ENCODE results near the gene RNF180.
"Not testable (repeated sequence)": the region's sequence is repeated elsewhere in the genome, so short reads cannot be mapped to it uniquely, and the experiment has no call there.

The RNF180 gene

DNA sequence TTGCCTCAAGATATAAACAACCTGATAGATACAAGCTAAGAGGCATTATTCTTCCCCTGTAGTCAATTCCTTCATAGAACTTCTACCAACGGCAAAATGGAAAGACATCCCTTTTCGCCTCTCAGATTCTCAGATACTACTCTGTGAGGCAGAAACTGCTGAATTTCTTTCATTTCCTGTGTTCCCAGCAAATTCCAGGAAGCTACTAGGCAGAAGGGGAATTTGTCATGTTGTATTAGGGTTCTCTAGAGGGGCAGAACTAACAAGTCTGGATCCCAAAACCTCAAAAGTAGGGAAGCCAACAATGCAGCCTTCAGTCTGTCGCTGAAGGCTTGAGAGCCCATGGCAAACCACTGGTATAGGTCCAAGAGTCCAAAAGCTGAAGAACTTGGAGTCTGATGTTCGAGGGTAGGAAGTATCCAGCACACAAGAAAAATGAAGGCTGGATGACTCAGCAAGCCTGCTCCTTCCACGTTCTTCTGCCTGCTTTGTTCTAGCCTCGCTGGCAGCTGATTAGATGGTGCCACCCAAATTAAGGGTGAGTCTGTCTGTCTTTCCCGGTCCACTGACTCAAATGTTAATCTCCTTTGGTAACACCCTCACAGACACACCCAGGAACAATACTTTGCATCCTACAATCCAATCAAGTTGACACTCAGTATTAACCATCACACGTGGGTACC lies 15.2 kb downstream of the RNF180 start:
- DNase-seq: no peak

DNA sequence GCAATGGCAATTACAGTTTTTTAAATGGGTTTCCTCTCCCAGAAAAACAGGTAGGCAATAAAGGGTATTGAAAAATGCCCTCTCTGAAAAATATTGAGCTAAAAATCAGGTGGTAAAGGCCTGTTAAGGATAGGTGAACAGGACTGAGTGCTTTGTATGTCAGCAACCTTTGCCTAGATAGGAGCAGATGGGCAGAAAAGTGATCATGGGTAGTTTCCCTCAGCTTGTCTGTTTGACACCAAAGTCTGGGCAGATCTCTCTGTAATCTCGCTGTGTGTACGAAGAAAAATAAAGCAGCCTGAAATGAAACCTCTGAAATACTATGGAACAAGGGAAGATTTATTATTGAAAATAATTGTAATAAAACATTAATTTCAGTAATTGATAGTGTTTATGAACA lies 15.8 kb downstream of the RNF180 start:
- no peak for DNase-seq

DNA sequence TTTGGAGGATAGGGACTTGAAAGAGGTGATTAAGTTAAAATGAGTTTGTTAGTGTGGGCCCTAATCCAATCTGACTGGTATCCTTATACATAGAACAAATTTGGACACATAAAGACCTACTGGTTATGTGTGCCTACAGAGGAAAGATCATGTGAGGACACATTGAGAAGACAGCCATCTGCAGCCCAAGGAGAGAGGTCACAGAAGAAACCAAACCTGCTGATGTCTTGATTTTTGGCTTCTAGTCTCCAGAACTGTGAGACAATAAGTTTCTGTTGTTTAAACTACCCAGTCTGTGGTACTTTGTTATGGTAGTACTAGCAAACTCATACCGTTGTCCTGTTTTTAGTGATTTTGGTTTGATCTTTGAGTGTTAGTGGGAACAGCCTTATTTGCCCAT lies 18.3 kb downstream of the RNF180 start:
- DNase-seq: no peak

DNA sequence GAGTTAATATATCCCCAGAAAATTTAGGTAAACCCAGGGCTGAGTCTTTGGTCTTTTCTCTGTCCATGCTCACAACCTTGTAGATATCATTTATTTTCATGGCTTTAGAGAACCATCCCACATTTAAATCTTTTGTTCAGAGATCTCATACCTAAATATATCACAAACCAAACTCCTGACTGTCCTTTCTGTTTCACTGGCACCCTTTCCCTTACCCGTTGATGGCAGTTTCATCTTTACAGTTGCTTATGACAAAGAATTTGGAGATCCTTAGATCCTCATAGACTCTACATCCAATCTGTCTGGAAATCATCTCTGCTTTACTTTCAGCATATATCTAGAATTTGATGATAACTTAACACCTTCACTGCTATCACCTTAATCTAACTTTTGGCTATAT lies 19.2 kb downstream of the RNF180 start:
- DNase-seq: no peak

DNA sequence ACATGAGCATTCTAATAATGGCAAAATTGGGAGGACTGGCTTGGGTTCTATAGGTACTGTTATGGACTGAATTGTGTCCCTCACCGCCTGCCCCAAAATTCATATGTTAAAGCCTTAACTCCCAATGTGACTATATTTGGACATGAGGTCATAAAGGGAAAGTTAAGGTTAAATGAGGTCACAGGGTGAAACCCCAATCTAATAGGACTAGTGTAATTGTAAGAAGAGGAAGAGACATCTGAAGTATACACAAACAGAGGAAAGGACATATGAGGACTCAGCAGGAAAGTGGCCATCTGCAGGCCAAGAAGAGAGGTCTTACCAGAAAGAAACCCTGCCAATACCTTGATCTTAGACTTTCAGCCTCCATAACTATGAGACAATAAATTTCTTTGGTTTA lies 23.1 kb downstream of the RNF180 start:
- no peak for DNase-seq

DNA sequence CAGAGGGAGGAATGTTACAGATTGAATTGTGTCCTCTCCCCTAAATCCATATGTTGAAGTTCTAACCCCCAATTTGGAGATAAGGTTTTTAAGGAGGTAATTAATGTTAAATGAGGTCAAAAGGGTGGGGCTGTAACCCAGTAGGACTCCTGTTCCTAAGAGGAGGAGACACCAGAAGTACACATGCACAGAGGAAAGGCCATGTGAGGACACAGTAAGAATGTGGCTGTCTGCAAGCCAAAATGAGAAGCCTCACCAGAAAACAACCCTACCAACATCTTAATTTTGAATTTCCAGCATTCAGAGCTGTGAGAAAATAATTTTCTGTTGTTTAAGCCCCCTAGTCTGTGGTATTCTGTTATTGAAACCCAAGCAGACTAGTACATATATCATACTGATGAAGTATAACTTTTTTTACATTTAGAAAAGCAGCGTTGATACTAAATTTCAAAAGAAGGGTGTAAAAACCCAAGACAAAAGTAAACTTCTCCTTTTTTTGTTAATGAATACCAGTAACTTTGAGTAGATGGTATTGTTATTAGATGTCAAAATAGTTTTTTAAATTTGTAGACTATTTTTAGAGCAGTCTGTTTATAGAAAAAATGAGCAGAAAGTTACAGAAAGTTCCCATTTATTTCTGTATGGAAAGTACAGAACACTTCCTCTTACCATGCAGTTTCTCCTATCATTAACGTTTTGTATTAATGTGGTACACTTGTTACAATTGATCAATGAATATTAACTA lies 25.1 kb downstream of the RNF180 start:
- DNase-seq: no peak

DNA sequence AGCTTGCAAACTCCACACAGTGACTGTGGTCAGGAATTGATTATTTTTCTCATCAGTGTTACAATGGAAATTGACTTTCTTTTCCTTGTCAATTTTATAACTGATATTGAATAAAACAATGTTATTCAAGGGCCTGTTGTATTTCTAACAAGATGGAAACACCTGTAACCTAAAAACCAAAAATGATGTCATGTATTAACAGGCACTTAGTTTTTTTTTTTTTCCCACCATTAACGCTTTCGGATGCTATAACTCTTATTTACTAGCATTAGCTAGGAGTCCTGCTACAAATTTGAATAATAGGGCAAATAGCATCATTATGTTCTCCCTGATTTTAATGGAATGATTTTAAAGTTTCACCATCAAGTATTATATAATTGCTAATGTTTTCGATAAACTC lies 30.3 kb downstream of the RNF180 start:
- DNase-seq: no peak

DNA sequence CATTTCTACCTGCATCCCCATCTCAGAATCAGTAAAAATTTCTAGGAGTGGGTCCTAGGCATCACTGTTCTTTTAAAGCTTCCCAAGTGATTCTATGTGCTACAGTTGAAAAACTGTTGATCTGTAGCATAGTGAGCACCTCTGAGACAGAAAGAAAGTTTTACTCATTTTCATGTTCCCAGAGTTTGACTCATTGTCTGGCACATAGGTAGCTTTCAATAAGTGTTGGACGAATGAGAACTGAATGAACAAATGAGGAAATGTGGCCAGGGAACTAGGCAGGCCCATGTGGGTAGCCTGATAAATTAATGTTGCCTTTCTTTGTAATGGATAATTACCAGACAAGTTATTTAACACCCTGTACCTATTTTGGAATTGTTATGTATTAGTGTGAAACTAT lies 33.8 kb downstream of the RNF180 start:
- DNase-seq: no peak

DNA sequence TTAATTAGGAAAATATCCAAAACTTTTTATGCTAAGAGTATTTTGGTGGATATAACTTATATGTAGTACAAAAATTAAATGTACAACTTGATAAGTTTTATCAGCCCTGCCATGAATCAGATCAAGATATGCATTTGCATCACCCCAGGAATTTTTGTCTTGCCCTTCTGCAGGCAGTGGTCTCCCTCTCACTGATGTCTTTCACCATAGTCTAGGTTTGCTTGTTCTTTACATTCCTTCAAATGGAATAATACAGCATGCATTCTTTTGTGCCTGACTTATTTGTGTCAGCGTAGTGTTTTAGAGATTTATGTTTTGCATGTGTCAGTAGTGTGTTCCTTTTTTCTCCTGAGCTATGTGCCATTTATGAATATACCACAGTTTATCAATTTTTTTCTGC lies 36.4 kb downstream of the RNF180 start:
- DNase-seq: no peak

DNA sequence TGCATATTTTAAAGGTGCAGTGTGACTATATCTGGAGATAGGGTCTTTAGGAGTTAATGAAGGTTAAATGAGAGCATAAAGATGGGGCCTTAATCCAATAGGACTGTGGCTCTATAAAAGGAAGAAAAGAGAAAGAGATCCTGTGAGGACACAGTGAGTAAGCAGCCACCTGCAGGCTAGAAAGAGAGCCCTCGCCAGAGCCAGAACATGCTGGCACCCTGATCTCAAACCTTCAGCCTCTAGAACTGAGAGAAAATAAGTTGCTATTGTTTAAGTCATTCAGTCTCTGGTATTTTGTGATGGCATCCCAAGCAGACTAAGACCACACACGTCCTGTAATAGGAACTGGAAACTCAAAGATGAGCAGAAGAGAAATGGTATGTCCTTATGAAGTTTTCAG lies 41.0 kb downstream of the RNF180 start:
- DNase-seq: no peak

DNA sequence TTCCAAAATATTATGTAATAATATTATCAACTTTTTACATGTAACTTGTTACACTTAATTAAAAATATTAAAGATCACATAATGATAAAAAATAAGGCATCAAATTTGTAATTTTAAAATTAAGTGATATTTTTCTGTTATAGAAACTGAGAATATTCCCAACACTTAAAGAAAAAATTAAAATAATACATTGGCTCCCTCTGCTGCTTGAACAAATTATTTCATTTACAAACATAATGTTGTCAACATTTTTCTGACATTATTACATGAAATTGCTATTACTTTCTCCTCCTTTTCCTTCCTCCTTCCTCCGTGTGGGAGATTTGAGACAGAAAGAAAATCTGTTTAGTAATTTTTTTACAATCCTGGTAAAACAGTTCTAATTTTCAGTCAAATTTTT lies 42.3 kb downstream of the RNF180 start:
- no peak for DNase-seq

DNA sequence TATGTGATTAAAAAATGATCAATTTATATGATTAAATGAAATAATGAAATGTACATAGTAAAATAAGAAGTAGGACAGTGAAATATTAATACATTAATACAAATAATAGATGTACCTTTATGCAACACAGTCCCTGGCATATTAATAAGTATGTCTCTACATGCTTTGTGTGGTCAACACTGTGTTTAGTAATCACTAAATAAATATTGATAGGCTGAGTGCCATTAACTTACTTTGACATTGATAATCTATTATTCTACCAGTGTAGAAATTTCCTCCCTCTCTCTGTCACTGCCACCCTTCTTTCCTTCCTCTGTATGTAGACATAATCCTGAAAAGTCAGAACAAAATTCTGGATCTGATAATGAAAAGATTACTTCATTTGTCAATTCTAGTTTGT lies 43.7 kb downstream of the RNF180 start:
- DNase-seq: no peak

DNA sequence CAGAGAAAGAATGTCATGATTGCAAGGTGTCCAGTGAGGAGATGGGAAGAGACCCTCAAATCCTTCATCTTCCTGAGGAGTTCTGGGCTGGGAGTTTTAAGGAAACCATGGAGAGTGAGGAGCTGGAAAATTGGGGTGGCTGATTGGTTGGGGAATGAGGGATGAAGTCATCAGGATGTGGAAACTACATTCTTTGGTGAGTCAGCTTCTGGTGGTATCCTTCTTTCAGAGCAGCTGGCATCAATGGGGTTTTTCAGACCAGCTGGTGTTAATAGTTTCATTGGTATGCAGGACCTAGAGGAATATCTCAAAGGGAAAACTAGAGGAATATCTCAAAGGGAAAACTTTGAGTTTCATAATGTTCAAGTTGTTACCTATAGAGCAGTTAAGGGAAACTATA lies 45.2 kb downstream of the RNF180 start:
- DNase-seq: no peak

DNA sequence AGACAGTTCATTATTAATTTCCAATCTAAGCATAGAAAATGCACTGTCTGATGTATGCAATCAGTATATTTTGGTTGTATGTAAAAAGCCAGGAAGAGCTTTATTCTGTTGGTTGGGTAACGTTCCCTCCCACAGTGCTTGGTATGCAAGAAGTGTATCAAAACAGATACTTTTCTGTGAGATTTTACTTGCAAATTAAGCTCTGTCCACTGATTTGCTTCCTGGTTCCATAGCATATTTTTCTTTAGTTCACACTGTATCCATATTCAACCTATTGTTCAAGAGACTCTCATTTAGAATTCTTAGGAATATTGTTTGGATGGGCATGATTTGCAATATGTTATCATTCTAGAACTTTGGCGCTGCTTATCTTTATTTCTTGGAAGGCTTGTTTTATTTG lies 47.4 kb downstream of the RNF180 start:
- DNase-seq: no peak

DNA sequence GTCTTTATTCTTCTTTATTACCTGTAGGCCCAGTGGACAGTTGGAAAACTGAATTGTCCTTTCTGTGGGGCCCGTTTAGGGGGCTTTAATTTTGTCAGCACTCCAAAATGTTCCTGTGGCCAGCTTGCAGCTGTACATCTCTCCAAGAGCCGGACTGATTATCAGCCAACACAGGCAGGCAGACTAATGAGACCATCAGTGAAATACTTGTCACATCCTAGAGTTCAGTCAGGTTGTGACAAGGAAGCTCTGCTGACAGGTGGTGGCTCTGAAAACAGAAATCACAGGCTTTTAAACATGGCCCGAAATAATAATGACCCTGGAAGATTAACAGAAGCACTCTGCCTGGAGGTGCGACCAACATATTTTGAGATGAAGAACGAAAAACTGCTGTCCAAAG lies 47.9 kb downstream of the RNF180 start:
- DNase-seq: no peak

DNA sequence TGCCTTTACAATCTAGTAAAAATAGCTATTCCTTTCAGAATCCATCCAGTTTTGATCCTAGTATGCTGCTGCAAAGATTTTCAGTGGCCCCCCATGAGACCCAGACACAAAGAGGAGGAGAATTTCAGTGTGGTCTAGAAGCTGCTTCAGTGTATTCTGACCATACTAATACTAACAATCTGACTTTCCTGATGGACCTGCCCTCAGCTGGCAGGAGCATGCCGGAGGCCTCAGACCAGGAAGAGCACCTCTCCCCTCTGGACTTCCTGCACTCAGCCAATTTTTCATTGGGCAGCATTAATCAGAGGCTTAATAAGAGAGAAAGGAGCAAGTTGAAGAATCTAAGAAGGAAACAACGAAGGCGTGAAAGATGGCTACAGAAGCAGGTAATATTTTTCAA lies 48.5 kb downstream of the RNF180 start:
- no peak for DNase-seq

DNA sequence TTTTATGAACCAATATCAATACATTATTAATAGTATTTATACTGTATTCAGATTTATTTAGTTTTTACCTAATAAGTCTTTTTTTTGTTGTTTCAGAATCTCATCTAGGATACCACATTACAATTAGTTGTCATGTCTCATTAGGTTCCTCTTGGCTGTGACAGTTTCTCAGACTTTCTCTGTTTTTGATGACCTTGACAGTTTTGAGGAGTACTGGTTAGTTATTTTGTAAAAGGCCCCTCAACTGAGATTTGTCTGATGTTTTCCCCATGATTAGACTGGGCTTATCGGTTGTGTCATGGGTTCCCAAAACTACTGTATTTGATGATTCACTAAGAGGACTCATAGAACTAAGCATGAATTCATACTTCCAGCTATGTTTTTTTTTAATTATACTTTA lies 56.3 kb downstream of the RNF180 start:
- DNase-seq: no peak

DNA sequence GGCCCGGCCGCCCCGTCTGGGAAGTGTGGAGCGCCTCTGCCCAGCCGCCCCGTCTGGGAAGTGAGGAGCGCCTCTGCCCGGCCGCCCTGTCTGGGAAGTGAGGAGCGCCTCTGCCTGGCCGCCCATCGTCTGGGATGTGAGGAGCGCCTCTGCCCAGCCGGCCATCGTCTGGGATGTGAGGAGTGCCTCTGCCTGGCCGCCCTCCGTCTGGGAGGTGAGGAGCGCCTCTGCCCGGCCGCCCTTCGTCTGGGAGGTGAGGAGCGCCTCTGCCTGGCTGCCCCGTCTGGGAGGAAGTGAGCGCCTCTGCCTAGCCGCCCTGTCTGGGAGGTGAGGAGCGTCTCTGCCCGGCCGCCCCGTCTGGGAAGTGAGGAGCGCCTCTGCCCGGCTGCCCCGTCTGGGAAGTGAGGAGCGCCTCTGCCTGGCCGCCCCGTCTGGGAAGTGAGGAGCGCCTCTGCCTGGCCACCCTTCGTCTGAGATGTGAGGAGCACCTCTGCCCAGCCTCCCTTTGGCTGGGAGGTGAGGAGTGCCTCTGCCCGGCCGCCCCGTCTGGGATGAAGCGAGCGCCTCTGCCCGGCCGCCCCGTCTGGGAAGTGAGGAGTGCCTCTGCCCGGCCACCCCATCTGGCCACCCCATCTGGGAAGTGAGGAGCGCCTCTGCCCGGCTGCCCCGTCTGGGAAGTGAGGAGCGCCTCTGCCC lies 59.8 kb downstream of the RNF180 start:
- DNase-seq: not testable (repeated sequence)

DNA sequence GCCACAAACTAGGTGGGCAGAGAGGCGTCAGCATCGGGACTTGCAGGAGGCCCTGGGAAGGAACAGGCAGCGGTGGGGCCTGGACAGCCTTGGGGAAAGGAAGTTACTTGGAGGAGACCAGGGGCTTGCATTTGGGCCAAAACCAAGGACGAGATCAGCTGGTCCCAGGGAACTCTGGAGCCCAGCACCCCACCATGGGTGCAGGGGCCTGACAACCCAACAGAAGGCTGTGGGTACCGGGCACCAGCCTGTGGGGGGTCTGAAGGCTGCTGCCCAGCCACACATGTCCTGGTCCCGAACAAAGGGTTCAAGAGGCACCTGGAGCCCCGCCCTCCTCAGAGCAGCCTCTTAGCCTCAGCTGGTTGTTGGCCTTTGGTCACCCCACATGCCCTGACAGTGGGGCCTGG lies 61.5 kb downstream of the RNF180 start:
- not testable (repeated sequence) for DNase-seq

DNA sequence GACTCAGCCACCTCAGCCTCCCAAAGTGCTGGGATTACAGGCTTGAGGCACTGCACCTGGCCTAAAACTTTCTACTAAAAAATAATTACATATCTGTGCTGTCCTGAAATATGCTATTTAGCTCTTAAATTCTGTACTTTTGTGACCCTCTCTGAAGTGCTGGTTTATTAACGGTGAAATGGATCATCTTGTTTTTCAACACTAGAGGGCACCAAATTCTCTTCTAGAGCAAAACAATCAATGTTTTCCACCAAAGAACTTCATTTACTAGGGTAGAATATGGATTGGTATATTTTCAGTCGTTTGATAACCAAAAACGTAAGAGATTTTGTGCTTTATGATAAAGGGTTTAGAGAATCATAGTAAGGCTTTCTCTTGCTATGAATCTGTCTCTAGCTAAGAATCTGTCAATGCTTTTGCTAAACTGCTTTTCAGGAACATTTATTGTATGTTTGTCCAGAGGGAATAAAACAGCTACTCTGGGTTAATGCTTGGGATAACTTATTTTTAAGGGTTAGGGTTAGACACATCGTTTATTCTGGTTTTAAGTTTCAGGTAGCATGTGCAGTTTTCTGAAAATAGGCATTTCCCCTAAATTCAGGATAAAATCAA lies 63.6 kb downstream of the RNF180 start:
- no peak for DNase-seq

DNA sequence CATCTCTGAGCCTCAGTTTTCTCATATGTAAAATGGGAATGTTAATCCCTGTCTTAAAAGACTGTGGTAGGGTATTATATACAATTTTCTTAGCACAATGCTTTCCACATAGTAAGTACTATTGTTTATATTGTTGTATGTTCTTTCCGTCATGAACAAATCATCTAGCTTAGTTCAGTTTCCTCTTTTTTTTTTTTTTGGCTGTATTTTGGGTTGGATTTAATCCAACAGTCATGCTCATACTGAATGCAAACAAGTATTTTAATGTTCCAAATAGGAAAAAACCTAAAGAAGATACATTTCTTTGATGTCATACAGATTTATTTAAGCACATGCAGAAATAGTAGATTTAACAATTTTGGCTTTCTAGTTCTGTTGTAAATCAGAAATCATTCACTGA lies 95.1 kb downstream of the RNF180 start:
- no peak for DNase-seq

DNA sequence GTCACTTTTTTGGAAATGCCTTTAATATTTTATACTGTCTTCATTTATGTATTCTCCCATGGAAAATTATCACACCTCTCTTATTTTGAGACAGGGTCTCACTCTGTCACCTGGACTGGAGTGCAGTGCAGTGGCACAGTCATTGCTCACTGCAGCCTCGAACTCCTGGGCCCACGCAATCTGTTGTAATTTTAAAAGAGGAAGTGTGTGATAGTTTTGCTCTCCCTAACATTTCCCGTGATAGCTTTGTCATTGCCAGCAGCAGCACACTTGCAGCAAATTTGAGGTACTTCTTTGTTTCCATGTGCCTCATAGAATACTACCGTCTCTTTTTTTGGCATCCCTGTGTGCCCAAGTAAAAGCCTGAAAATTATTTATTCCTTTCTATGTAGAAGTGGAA lies 103.5 kb downstream of the RNF180 start:
- no peak for DNase-seq

DNA sequence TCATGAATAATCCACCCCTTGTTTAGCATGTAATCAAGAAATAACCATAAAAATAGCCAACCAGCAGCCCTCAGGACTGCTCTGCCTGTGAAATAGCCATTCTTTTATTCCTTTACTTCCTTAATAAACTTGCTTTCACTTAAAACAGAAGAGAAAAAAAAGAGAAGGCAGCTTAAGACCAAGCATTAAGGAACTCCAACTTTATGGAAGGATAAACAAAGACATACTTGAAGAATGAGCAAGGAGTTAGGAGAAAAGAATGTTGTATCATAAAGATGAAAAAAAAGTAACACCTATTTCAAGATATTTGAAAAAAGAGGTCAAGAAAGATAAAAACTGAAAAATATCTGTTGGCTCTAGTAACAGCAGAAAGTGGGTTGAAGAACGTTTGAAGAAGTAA lies 107.6 kb downstream of the RNF180 start:
- no peak for DNase-seq
